MM.1S (cell line): ENCODE measurements around the gene SPAG16.

Source experiments
- DNase-seq: peaks from one replicate; pipeline ENCODE4 v3.0.0-alpha.2; 2015
- H2AFZ ChIP-seq: fragments of 300-600 bp; sonication (generic); 2 replicates; pipeline ENCODE4 v1.6.0; 2016; ENCODE audit warnings: antibody characterized with exemption, low read length
- H3F3A ChIP-seq: fragments of 300-600 bp; sonication (generic); 2 replicates; pipeline ENCODE4 v1.6.1; 2016; ENCODE audit warnings: mild to moderate bottlenecking, antibody characterized with exemption, low read length, moderate library complexity, mixed read lengths; ENCODE audit not compliant: insufficient read depth
- H3K27ac ChIP-seq: fragments of 300-600 bp; sonication (generic); 2 replicates; pipeline ENCODE4 v1.5.1; 2016; ENCODE audit warnings: mild to moderate bottlenecking, low read length
- H3K27me3 ChIP-seq: fragments of 300-600 bp; sonication (generic); replicated peaks from 2 replicates; pipeline ENCODE4 v1.6.0; 2016; ENCODE audit warnings: low read length; ENCODE audit not compliant: insufficient read depth
- H3K36me3 ChIP-seq: fragments of 300-600 bp; sonication (generic); replicated peaks from 2 replicates; pipeline ENCODE4 v1.6.1; 2016; ENCODE audit warnings: mild to moderate bottlenecking, low read length, mixed read lengths; ENCODE audit not compliant: insufficient read depth
- H3K4me1 ChIP-seq: fragments of 300-600 bp; sonication (generic); 2 replicates; pipeline ENCODE4 v1.6.1; 2016; ENCODE audit warnings: low read length, mixed read lengths
- H3K4me2 ChIP-seq: fragments of 300-600 bp; sonication (generic); 2 replicates; pipeline ENCODE4 v1.6.0; 2016; ENCODE audit warnings: low read depth, low read length
- H3K4me3 ChIP-seq: fragments of 300-600 bp; sonication (generic); 2 replicates; pipeline ENCODE4 v1.5.1; 2016; ENCODE audit warnings: low read length, mixed read lengths
- H3K79me2 ChIP-seq: fragments of 300-600 bp; sonication (generic); 2 replicates; pipeline ENCODE4 v1.6.1; 2016; ENCODE audit warnings: mixed run types, low read length, mixed read lengths
- H3K9ac ChIP-seq: fragments of 300-600 bp; sonication (generic); 2 replicates; pipeline ENCODE4 v1.6.1; 2016; ENCODE audit warnings: low read length, mixed read lengths
- H3K9me2 ChIP-seq: fragments of 300-600 bp; sonication (generic); replicated peaks from 2 replicates; pipeline ENCODE4 v1.6.1; 2016; ENCODE audit warnings: mild to moderate bottlenecking, low read length, mixed read lengths; ENCODE audit not compliant: insufficient read depth
- H3K9me3 ChIP-seq: fragments of 300-600 bp; sonication (generic); replicated peaks from 2 replicates; pipeline ENCODE4 v1.6.1; 2016; ENCODE audit warnings: mild to moderate bottlenecking, low read length, mixed read lengths; ENCODE audit not compliant: insufficient read depth
- H4K20me1 ChIP-seq: fragments of 300-600 bp; sonication (generic); 2 replicates; pipeline ENCODE4 v1.6.1; 2016; ENCODE audit warnings: mild to moderate bottlenecking, low read length, moderate library complexity, mixed read lengths; ENCODE audit not compliant: insufficient read depth
- EZH2 ChIP-seq: fragments of 300-600 bp; sonication (generic); optimal IDR thresholded peaks from 2 replicates; pipeline ENCODE3; 2017; ENCODE audit warnings: low read depth, mild to moderate bottlenecking, antibody characterized with exemption, low read length, mixed read lengths
- EZH2phosphoT487 ChIP-seq: fragments of 300-600 bp; sonication (generic); IDR thresholded peaks from 2 replicates; pipeline ENCODE4 v1.6.1; 2018; ENCODE audit warnings: antibody characterized with exemption, low read length
- TF ChIP-seq, protein P1 (sequence below): fragments of 300-600 bp; sonication (generic); IDR thresholded peaks from 2 replicates; pipeline ENCODE4 v1.5.1; 2016; ENCODE audit warnings: antibody characterized with exemption, low read length, mixed read lengths

SPAG16 gene

DNA sequence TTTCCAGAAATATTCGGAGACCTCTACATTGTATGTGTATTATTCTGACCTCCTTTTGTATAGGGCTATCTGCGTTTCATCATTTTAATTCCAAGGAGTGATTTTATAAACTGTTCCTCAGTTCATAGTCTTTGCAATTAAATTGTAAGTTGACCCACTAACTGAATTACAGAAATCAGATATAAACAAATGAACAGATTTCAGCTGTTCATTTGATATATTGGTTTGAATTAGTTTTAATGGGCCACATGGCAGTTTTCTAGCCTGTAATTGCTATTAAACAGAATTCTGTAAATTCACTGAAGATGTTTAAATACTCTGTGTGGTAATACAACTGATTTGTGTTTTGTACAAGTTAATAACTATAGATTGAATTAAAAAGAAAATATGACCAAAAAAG, 780.2 kb downstream of the SPAG16 start:
- Histone ChIP-seq H3K79me2 (no peaks in the 10 kb centered on the region), H3K4me1 (no peaks in the 10 kb centered on the region), H2AFZ (no peak overlapping the region), H3K9ac (no peak overlapping the region), H4K20me1 (no peaks in the 10 kb centered on the region), H3K36me3 (no peaks in the 10 kb centered on the region), H3K9me2 (no peaks in the 10 kb centered on the region), H3K4me3 (no peak overlapping the region), H3F3A (no peaks in the 10 kb centered on the region), H3K4me2 (no peak overlapping the region), H3K27ac (no peak overlapping the region), H3K27me3 (no peaks in the 10 kb centered on the region), H3K9me3 (no peaks in the 10 kb centered on the region)
- TF ChIP-seq, protein P1, sequence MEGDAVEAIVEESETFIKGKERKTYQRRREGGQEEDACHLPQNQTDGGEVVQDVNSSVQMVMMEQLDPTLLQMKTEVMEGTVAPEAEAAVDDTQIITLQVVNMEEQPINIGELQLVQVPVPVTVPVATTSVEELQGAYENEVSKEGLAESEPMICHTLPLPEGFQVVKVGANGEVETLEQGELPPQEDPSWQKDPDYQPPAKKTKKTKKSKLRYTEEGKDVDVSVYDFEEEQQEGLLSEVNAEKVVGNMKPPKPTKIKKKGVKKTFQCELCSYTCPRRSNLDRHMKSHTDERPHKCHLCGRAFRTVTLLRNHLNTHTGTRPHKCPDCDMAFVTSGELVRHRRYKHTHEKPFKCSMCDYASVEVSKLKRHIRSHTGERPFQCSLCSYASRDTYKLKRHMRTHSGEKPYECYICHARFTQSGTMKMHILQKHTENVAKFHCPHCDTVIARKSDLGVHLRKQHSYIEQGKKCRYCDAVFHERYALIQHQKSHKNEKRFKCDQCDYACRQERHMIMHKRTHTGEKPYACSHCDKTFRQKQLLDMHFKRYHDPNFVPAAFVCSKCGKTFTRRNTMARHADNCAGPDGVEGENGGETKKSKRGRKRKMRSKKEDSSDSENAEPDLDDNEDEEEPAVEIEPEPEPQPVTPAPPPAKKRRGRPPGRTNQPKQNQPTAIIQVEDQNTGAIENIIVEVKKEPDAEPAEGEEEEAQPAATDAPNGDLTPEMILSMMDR = no peak
- no peak for TF ChIP-seq EZH2
- TF ChIP-seq EZH2phosphoT487 = no peak
- no peak for DNase-seq

DNA sequence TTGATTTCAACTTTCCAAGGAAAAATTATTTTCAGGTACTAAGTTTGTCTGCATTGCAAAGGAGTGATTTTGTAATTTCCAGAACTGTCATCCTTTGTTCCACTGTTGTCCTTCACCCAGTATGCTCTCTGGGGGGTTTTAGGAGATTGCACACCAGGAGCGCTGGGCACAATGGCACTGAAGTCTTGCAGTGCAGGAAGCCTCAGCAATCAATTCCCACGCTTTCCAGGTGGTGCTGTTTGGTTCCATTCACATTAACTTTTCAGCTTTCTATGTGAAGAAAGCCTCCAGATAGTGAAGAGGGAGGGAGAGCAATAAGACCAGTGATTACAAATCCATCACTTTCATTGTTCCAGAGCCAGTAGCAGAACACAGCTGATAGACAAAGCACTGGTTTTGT, 782.6 kb downstream of the SPAG16 start:
- Histone ChIP-seq H4K20me1 (no peaks in the 10 kb centered on the region), H3F3A (no peaks in the 10 kb centered on the region), H3K9me2 (no peaks in the 10 kb centered on the region), H3K36me3 (no peaks in the 10 kb centered on the region), H3K4me3 (no peak overlapping the region), H3K4me2 (no peak overlapping the region), H2AFZ (no peak overlapping the region), H3K27ac (no peak overlapping the region), H3K9ac (no peak overlapping the region), H3K9me3 (no peaks in the 10 kb centered on the region), H3K27me3 (no peaks in the 10 kb centered on the region), H3K4me1 (no peaks in the 10 kb centered on the region), H3K79me2 (no peaks in the 10 kb centered on the region)
- TF ChIP-seq, protein P1 = no peak
- TF ChIP-seq EZH2 (no peak), EZH2phosphoT487 (no peak)
- no peak for DNase-seq

DNA sequence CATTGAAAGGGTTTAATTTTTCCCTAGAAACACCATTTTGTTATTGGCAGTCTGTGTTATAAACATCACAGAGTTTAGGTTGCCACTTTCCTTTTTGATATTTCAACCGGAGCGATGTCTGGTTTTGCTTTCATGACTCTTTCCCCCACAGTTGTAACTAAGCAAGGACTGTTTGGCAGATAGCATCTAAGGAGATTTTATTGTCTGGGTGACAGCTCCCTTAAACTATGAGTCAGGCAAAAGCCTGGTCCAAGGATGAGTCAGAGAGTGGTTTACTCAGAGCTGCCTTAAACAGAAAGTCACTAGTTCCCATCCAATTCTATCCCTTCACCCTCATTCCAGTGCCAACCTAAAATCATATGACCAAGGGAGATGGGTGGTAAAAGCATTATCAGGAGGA, 785.0 kb downstream of the SPAG16 start:
- Histone ChIP-seq H3K27ac (no peak overlapping the region), H3K27me3 (no peaks in the 10 kb centered on the region), H3K9me3 (no peaks in the 10 kb centered on the region), H3K4me2 (no peak overlapping the region), H3K4me1 (no peaks in the 10 kb centered on the region), H3K79me2 (no peaks in the 10 kb centered on the region), H3F3A (no peaks in the 10 kb centered on the region), H4K20me1 (no peaks in the 10 kb centered on the region), H3K4me3 (no peak overlapping the region), H3K9me2 (no peaks in the 10 kb centered on the region), H2AFZ (no peak overlapping the region), H3K36me3 (no peaks in the 10 kb centered on the region), H3K9ac (no peak overlapping the region)
- DNase-seq = no peak
- TF ChIP-seq, protein P1 = no peak
- no peak for TF ChIP-seq EZH2phosphoT487
- no peak for TF ChIP-seq EZH2
